Measurements from ENCODE around the gene USP12.

USP12 gene

GRCh38 chr13:27183561-27184147 is 12.0 kb upstream of the USP12 start:
- no peak for DNase-seq (ENCODE audit: low read depth in 2 of 2)

GRCh38 chr13:27182844-27183497 is 11.4 kb upstream of the USP12 start:
- DNase-seq (ENCODE audit: low read depth in 2 of 2): no peak

GRCh38 chr13:27182054-27182453 is 10.4 kb upstream of the USP12 start:
- no peak for DNase-seq (ENCODE audit: low read depth in 2 of 2)

GRCh38 chr13:27177852-27178251 is 6.2 kb upstream of the USP12 start:
- no peak for DNase-seq (ENCODE audit: low read depth in 2 of 2)

- DNase-seq (ENCODE audit: low read depth in 2 of 2): no peak
Observed at GRCh38 chr13:27176470-27177410, 5.1 kb upstream of the USP12 start.

GRCh38 chr13:27174766-27175455 is 3.3 kb upstream of the USP12 start:
- DNase-seq (ENCODE audit: low read depth in 2 of 2): no peak

- DNase-seq (ENCODE audit: low read depth in 2 of 2): no peak
Observed at GRCh38 chr13:27172495-27172842, 858 bp upstream of the USP12 start.

- DNase-seq (ENCODE audit: low read depth in 2 of 2): peak; percentile 85 to 87
Observed at GRCh38 chr13:27171827-27172494, 350 bp upstream of the USP12 start.

GRCh38 chr13:27170516-27171243 is 931 bp downstream of the USP12 start:
- peak in 1 of 2 donors; percentile 4 for DNase-seq (ENCODE audit: low read depth in 2 of 2)

GRCh38 chr13:27170221-27170515 is 1.4 kb downstream of the USP12 start:
- DNase-seq (ENCODE audit: low read depth in 2 of 2): no peak

- no peak for DNase-seq (ENCODE audit: low read depth in 2 of 2)
Observed at GRCh38 chr13:27168906-27169657, 2.5 kb downstream of the USP12 start.

GRCh38 chr13:27168086-27168485 is 3.5 kb downstream of the USP12 start:
- no peak for DNase-seq (ENCODE audit: low read depth in 2 of 2)

- DNase-seq (ENCODE audit: low read depth in 2 of 2): no peak
Observed at GRCh38 chr13:27166313-27166712, 5.3 kb downstream of the USP12 start.

GRCh38 chr13:27161980-27162379 is 9.6 kb downstream of the USP12 start:
- DNase-seq (ENCODE audit: low read depth in 2 of 2): no peak

- no peak for DNase-seq (ENCODE audit: low read depth in 2 of 2)
Observed at GRCh38 chr13:27161423-27161822, 10.2 kb downstream of the USP12 start.

GRCh38 chr13:27160657-27161295 is 10.8 kb downstream of the USP12 start:
- no peak for DNase-seq (ENCODE audit: low read depth in 2 of 2)

GRCh38 chr13:27159806-27160563 is 11.6 kb downstream of the USP12 start:
- DNase-seq (ENCODE audit: low read depth in 2 of 2): no peak

GRCh38 chr13:27158335-27158734 is 13.3 kb downstream of the USP12 start:
- no peak for DNase-seq (ENCODE audit: low read depth in 2 of 2)
